GM19351 (cell line): ENCODE results near the gene THRB.

Source experiments
- ATAC-seq: cut with Tn5 transposase; IDR thresholded peaks from one replicate; pipeline ENCODE4 v1.9.1; 2021; ENCODE audit warnings: mild to moderate bottlenecking, moderate library complexity; ENCODE audit not compliant: unreplicated experiment

Gene THRB

GRCh38 chr3:24157106-24157505, 337.5 kb downstream of the THRB start:
- no peak for ATAC-seq

GRCh38 chr3:24156466-24156865, 338.2 kb downstream of the THRB start:
- ATAC-seq, result no peak

- ATAC-seq, result no peak
Observed at GRCh38 chr3:24155276-24155675, 339.4 kb downstream of the THRB start.

DNA sequence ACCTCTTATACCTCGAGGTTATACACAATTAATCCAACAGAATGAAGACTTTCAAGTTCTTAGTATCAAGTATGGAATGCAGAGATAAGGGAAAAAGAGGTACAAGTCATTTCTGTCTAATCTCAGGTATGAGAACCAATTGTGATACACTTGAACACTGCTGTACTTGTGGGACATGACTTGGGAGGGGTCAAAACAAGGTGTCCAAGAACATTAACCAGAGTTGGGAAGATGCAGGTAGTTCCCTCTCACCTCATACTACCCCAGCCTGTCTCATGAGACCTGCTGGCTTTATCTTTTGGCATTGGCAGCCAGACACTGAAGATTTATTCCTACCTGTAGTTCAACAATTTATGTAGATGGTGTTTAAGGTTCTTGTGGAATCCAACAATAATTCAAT, 339.9 kb downstream of the THRB start:
- ATAC-seq, result peak; percentile 0

GRCh38 chr3:24154013-24154695, 340.5 kb downstream of the THRB start:
- ATAC-seq, result peak; percentile 76

GRCh38 chr3:24151594-24151993, 343.1 kb downstream of the THRB start:
- ATAC-seq, result no peak

DNA sequence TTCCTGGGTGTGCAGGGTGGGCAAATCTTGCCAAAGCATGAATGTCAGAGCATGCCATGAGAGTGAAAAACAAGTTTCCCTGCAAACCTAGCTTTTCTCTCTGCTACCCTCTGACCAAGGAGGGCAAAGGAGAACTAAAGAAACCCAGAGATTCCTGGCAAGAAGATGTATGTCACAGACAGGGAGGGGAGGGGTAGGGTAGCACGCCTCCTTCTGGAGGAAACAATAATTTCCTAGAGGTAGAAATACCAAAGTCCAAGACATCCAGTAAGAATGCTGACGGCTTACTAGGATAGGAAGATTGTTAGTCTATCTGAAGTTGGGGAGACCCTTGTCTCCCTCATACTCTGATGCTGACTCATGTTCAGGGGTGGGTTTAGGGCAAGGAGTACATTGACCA, 345.6 kb downstream of the THRB start:
- no peak for ATAC-seq

DNA sequence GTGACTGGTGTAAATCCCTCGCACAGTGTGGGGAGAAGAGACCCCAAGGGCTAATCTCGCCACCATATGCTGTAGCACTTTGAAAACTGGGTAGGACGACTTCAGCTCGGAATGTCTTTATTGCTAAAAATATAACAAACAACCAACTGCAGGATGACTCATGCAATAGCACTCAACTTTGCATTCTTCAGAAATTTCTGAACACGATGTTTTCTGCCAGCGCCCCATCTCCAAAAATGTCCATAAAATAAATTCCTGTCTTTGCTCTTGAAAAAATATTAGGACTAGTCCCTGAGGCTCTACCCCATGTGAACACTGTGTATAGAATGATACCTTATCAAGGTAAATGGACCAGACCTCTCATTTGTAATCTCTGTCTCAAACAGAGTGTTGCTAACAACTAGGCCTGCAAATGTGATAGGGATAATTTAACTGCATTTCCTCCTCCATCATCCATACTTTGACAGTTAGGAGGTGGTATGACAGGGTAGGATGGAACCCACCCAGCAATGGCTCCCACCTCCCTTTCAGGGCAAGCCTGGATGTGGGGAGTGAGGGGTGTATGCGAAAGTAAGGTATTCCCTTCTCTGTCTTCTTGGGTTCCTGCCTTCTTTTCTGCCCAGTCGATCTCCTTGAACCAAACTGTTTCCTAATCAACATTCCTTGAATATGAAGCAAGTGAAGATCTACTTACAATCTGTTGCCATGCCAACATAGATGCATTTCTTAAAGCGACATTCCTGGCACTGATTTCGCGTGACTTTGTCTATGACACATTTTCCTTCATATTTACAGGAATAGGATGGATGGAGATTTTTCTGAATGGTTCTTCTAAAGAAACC, 348.4 kb downstream of the THRB start:
- ATAC-seq, result no peak

DNA sequence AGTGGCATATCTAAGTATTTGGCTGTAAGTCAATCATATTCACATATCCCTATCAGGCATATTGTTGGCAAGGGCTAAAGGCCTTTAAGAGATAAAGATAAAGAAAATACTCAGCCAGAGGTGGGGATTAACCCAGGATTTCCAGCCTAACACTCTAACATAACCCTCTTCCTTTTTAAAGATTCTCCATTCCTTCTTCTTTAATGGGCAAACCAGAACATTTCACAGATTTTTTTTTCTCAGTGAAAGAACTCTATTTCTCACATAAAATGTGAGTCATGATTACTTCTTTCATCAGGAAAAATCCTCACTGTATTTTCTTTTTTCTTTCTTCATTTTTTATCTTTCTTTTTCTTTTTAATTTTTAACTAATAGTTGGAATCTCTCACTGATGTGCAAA, 349.2 kb downstream of the THRB start:
- no peak for ATAC-seq

GRCh38 chr3:24142127-24142526, 352.5 kb downstream of the THRB start:
- no peak for ATAC-seq

GRCh38 chr3:24141548-24141947, 353.1 kb downstream of the THRB start:
- ATAC-seq, result no peak

GRCh38 chr3:24139463-24140412, 354.9 kb downstream of the THRB start:
- ATAC-seq, result no peak

- ATAC-seq, result no peak
Observed at GRCh38 chr3:24138876-24139256, 355.8 kb downstream of the THRB start.

- no peak for ATAC-seq
Observed at GRCh38 chr3:24137958-24138875, 356.4 kb downstream of the THRB start.

DNA sequence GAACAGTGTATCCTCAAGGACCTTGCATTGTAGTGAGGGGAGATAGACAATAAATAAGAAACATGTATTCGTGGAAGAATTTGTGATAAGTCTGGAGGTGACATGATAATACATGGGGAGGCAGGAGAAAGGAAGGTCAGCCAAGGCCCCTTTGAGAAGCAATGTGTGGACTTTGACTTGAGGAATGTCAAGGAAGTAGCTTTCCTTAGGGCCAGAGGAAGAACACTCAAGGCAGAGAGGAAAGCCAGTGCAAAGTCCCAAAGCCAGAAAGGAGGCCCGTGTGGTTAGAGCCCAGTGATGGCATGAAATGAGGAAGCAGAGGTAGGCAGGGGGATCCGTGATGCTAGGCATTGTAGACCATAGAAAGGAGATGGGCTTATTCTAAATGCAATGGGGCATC, 357.3 kb downstream of the THRB start:
- no peak for ATAC-seq

GRCh38 chr3:24136624-24137310, 357.9 kb downstream of the THRB start:
- ATAC-seq, result no peak

DNA sequence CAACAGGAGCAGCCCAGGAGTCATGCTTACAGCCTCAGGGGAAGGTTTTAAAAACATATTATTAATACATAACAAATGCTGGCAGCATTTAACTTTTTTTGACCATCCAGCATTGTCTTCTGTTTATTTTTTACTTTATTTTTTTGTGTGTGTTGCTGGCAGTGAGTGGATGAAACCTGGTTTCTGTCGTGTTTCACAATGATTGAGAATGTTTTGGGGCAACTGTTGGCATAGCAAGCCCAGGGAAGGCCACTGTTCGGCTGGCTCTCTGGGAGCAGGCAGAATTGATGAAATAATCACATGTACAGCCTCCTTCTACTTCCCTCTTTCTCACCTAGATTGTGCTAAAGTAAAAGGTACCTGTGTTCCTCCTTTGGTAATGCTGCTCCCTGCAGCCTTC, 359.4 kb downstream of the THRB start:
- no peak for ATAC-seq

GRCh38 chr3:24133942-24134341, 360.7 kb downstream of the THRB start:
- no peak for ATAC-seq

- ATAC-seq, result no peak
Observed at GRCh38 chr3:24133436-24133835, 361.2 kb downstream of the THRB start.

DNA sequence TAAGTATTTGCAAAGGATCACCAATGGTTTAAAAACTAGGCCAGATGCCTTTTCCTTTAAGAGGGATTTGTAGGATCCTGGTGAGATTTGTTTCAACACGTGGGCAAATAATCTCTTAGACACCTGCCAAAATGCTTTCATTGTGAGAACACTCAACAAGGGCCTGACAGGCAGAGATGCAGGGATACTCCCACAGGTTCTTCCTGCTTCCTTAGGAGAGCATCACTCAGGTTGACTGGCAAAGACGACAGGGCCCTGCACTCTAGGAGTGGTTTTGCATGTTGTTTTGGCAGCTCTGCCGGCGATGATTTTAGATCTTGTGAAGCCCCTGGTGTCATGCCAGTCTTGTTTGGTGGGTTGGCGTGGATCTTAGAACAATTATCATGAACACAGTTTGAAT, 365.1 kb downstream of the THRB start:
- no peak for ATAC-seq
